ENCODE results near the gene NPDC1. TPM values are rescaled to one million over a fixed set of nuclear protein-coding genes. Genes with fewer than 3 reads are reported as not detected.

NPDC1 gene
- total RNA-seq, 1 donor from 2014 or later: 68.0 TPM

DNA sequence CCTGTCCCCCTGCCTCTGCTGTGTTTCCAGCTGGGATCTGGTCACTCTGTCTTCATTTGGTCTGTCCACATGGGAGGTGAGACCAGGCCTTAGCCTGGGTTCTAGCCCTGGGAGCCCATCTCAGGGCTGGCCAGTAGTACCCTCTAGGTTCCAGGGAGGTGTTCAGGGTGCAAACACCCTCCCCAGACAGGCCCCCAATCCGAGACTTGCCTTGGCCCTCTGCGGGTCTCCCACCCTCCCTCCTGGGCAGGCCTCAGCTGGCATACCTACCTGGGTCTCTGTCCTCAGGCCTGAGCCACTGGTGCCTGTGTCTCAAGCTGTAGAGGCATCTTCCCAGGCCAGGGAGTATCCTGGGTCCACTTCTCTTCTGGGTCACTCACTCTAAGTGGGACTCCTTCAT lies 25.3 kb upstream of the NPDC1 start:
- H3K27ac Mint-ChIP-seq: peak overlapping the region; percentile 71
- no peaks in the 10 kb centered on the region for H3K36me3 Mint-ChIP-seq
- H3K4me1 Mint-ChIP-seq (ENCODE audit: unreplicated experiment): peaks cover 12% of the 10 kb centered on the region

DNA sequence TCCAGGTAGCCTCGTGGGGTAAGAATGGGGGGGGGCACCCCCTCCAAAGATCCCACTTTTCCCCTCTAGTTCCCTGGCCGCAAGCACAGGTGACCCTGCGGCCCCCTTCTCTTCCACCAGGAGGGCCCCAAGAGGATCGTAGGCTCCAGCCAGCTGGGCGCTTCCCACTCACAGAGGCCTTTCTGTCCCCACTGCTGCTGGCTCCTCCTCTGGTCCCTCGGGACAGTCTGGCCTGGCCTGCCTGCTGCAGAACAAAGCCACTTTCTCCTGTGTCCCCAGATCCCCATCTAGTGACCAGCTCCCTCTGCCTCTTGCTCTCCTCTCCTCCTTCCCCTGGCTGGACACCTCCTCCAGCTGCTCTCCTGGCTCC lies 24.9 kb upstream of the NPDC1 start:
- Mint-ChIP-seq H3K4me1 (ENCODE audit: unreplicated experiment) (peaks cover 12% of the 10 kb centered on the region), H3K27me3 (peaks cover 22% of the 10 kb centered on the region), H3K36me3 (no peaks in the 10 kb centered on the region), H3K27ac (peak overlapping the region; percentile 71), H3K4me3 (peak overlapping the region; percentile 86), H3K9me3 (no peaks in the 10 kb centered on the region)
- TF ChIP-seq, protein P1, sequence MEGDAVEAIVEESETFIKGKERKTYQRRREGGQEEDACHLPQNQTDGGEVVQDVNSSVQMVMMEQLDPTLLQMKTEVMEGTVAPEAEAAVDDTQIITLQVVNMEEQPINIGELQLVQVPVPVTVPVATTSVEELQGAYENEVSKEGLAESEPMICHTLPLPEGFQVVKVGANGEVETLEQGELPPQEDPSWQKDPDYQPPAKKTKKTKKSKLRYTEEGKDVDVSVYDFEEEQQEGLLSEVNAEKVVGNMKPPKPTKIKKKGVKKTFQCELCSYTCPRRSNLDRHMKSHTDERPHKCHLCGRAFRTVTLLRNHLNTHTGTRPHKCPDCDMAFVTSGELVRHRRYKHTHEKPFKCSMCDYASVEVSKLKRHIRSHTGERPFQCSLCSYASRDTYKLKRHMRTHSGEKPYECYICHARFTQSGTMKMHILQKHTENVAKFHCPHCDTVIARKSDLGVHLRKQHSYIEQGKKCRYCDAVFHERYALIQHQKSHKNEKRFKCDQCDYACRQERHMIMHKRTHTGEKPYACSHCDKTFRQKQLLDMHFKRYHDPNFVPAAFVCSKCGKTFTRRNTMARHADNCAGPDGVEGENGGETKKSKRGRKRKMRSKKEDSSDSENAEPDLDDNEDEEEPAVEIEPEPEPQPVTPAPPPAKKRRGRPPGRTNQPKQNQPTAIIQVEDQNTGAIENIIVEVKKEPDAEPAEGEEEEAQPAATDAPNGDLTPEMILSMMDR (conservative IDR thresholded peaks at IDR 0.05): peak; percentile 64
- no peak for DNase-seq (ENCODE audit: extremely low spot score, unreplicated experiment)

More for the DNA sequence above, 25.3 kb upstream of the NPDC1 start:
- H3K9me3 Mint-ChIP-seq: no peaks in the 10 kb centered on the region
- no peak for DNase-seq (ENCODE audit: extremely low spot score, unreplicated experiment)
- TF ChIP-seq, protein P1 (conservative IDR thresholded peaks at IDR 0.05): no peak
- peaks cover 26% of the 10 kb centered on the region for H3K27me3 Mint-ChIP-seq
- peak overlapping the region; percentile 86 for H3K4me3 Mint-ChIP-seq

DNA sequence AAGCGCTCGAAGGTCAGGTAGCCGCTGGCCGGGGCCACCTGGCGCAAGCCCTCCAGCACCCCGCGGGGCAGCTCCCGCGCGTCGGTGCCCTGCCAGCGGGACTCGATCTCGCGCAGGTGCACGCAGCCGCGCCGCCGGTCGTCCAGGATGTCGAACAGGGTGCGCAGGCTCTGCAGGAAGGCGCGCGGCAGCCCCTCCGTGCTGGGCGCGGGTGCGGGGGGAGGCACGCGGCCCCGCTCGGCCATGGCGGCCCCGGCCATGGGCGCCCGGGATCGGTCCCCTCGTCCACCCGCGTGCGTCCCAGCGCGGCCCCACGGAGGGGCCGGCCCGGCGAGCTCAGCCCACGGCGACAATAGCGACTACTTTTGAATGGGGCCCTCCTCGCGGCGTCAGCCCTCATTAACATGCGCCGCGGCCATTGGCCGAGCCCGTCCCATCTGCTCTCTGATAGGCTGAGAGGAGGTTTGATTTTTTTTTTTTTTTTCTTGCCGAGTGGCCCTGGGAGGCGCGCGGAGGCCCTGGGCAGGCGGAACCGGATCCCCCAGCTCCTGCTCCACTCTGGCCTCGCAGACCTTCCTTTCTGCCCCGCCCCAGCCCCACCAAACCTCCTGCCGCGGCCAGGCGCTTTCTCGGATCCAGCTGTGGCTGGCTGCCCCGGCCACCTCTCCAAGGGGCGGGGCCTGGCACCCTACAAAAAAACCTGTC lies 24.4 kb upstream of the NPDC1 start, which contains the start of gene SAPCD2:
TSS of gene SAPCD2 (minus strand) at position 357 of the 705 bp plus-strand sequence. CDS start at position 260, 97 bp downstream.
- Mint-ChIP-seq H3K27ac (peak within 1 kb of the TSS; percentile 71), H3K27me3 (peaks cover 19% of the 10 kb centered on the region)

DNA sequence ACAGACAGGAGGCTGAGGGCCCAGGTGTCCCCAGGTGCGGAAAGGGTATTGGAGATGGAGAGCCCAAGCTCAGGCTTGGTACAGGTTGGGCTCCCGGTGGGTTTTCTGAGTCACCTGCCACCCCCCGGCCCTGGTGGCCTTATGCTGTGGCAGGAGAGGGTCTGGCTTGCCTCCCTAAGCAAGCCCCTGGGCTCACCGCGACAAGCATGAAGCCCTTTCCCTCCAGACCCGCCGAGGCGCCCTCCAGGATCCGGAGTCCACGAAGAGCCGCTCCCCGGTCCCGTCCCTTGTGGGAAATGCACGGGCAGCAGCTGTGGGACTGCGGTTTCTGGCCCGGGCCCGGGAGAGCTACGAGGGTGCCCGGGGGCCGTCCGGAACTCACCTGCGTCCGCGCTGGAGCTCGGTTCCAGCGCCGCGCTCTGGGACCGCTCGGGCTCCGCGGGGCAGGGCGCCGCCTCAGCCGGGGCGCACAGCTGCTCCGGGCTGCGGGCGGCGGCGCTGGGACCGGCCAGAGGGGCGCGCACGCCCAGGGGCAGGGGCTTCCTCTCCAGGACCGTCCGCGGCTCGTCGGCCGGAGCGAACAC lies 23.6 kb upstream of the NPDC1 start:
- H3K4me1 Mint-ChIP-seq (ENCODE audit: unreplicated experiment): peaks cover 12% of the 10 kb centered on the region
- TF ChIP-seq, protein P1 (conservative IDR thresholded peaks at IDR 0.05): no peak
- H3K27ac Mint-ChIP-seq: no peak overlapping the region
- no peaks in the 10 kb centered on the region for H3K36me3 Mint-ChIP-seq
- peaks cover 11% of the 10 kb centered on the region for H3K27me3 Mint-ChIP-seq
- peak overlapping the region; percentile 60 for H3K4me3 Mint-ChIP-seq
- no peak for DNase-seq (ENCODE audit: extremely low spot score, unreplicated experiment)
- H3K9me3 Mint-ChIP-seq: no peaks in the 10 kb centered on the region

More for the DNA sequence above, 24.4 kb upstream of the NPDC1 start, which contains the start of gene SAPCD2:
- TF ChIP-seq, protein P1 (conservative IDR thresholded peaks at IDR 0.05): no peak
- H3K36me3 Mint-ChIP-seq: no peaks in the 10 kb centered on the region
- H3K4me3 Mint-ChIP-seq: peak within 1 kb of the TSS; percentile 86
- H3K4me1 Mint-ChIP-seq (ENCODE audit: unreplicated experiment): peaks cover 12% of the 10 kb centered on the region
- DNase-seq (ENCODE audit: extremely low spot score, unreplicated experiment): no peak
- H3K9me3 Mint-ChIP-seq: no peaks in the 10 kb centered on the region

DNA sequence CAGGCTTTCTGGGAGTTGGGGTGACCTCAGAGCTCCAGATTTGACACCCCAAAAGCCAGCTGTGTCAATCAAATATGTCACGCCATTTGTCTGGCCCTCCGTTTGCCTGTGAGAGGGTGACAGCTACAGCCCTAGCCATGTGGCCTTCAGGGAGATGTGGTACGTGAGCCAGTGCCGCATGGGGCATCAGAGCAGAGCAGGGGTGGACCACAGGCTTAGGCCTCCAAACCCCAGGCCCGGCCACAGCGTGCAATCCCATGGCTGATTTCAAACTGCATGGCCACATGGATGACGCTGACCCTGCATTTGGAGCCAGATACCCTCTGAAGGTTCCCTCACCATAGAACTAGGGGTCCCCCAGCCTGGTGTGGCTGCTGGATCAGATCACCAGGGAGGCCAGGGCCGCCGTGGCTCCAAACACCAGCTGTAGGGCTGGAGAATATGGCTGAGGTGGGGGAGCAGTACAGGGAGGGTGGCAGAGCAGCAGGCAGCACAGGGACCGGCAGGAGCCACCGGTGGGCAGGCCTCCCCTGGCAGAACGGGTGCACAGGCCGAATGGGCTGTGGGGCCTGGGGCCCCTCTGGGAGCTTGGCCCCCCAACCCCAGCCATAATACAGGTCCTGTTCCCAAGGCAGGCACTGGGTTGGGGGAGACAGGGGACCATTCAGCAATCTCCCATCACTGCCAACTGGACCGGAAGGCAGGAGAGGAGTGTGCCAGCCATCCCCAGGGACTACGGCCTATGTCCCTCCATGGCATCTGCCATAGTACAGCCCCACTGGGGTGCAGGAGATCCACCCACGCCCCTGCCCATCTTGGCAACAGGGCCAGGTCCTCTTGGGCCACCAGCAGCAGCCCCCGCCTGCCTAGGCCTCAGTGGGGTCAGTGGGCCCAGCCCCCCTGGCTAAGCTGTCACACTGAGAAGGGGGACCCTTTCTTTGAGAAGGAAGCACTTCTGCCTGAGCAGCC lies 22.8 kb upstream of the NPDC1 start:
- Mint-ChIP-seq H3K27me3 (peaks cover 6% of the 10 kb centered on the region), H3K27ac (no peak overlapping the region), H3K4me1 (ENCODE audit: unreplicated experiment) (peaks cover 12% of the 10 kb centered on the region), H3K36me3 (no peaks in the 10 kb centered on the region), H3K9me3 (no peaks in the 10 kb centered on the region), H3K4me3 (peak overlapping the region; percentile 83)
- DNase-seq (ENCODE audit: extremely low spot score, unreplicated experiment): no peak
- TF ChIP-seq, protein P1 (conservative IDR thresholded peaks at IDR 0.05): no peak

All from type B pancreatic cell (in vitro differentiated cells).